Stimulated activated CD8-positive, alpha-beta memory T cell treated with anti-CD3 and anti-CD28 coated beads, Interleukin-12 subunit alpha, Interleukin-12 subunit beta, amount 100 ng/mL, for 24 hours (primary cell): ENCODE results near the gene CDR2L.
"Not testable (repeated sequence)": the region's sequence is repeated elsewhere in the genome, so short reads cannot be mapped to it uniquely, and the experiment has no call there.

Experiments used
- DNase-seq: peaks from one replicate; pipeline ENCODE4 v3.0.0-alpha.2; 2020; ENCODE audit errors: extremely low read depth

The CDR2L gene

GRCh38 chr17:75011401-75012095 is 24.1 kb downstream of the CDR2L start:
- no peak for DNase-seq

DNA sequence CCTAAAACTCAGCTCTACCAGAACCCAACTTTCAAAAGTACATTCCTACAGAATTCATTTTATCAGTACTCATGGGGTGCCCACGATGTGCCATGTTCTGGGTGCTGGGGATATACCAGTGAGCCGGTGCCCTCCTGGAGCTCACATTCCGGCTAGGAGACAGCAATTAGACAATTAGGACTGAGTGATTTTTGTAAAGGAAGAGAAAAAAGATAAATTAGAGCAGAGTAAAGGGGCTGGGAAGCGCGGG is 24.6 kb downstream of the CDR2L start:
- DNase-seq, result no peak

DNA sequence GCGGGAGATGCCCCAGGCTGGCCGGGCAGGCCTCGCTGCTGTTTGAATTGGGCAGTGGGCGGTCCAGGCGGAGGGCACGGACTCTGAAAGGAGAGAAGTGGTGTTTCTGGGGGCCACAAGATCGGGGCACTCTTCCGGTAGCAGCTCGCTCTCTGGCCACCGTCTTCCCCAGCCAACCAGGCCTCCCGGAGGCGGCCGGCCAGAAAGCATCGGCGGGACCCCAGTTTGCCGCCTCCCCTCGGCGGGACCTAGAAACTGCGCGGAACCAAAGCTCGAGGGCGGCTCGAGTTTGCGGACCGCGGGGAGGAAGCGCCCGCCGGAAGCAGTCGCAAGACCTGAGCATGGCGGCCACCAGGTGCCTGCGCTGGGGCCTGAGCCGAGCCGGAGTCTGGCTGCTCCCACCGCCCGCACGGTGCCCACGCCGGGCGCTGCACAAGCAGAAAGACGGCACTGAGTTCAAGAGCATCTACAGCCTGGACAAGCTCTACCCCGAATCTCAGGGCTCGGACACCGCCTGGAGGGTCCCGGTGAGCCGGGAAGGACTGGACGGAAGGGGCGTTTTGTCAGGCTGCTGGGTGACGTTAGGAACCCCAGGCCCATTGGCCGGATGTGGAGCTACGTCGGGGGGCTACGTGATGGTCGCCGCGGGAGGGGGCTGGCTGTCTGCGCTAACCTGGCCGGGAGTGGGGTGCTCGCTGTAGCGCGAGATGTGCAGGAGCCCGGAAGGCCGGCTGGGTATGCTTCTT is 25.1 kb downstream of the CDR2L start, which contains the start of gene MRPL58:
Gene MRPL58, plus strand, starts transcription at position 325 of the 746 bp plus-strand sequence. Its CDS starts 17 bp downstream, at position 342.
- peak; percentile 60 for DNase-seq

DNA sequence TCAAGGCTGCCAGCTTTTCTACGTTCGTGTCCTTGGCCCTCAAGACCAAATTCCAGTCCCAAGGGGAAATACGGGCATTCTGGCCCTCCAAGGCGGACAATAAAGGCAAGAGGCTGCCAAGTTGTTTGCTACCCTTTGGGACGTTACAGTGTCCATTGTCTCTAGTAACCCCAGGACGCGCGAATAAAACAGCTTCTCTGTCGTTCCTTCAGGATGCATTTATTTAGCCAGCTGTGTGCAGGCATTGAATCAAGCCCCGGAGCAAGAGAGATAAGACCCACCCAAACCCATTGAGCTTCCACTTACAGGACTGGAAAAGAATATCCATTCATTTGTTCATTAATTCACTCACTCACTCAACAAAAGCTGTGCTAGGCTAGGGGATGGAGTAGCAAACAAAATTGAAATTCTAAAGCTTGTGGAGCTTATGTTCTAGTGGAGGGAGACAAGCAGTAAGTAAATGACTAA is 25.7 kb downstream of the CDR2L start:
- DNase-seq, result no peak

DNA sequence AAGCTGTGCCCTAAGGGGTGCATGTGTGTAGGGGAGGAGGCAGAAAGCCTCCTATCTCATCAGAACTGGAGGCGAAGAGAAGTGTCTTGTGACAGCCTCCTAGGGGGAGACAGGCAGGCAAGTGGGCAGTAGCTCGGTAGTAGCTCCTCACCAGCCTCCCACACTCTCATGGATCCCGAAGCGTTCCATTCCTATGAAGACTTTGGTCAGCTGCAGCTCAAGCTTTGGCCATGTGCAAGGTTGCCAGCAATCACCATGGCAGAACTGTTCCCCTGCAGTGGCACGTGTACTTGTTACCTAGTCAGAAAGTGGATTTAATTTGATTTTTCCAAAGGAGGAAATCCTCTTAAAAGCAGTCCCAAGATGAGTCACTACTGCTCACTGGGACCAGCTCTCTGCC is 31.7 kb downstream of the CDR2L start:
- no peak for DNase-seq

- no peak for DNase-seq
Observed at GRCh38 chr17:75019710-75020109, 32.3 kb downstream of the CDR2L start.

- no peak for DNase-seq
Observed at GRCh38 chr17:75020331-75021110, 33.1 kb downstream of the CDR2L start.

DNA sequence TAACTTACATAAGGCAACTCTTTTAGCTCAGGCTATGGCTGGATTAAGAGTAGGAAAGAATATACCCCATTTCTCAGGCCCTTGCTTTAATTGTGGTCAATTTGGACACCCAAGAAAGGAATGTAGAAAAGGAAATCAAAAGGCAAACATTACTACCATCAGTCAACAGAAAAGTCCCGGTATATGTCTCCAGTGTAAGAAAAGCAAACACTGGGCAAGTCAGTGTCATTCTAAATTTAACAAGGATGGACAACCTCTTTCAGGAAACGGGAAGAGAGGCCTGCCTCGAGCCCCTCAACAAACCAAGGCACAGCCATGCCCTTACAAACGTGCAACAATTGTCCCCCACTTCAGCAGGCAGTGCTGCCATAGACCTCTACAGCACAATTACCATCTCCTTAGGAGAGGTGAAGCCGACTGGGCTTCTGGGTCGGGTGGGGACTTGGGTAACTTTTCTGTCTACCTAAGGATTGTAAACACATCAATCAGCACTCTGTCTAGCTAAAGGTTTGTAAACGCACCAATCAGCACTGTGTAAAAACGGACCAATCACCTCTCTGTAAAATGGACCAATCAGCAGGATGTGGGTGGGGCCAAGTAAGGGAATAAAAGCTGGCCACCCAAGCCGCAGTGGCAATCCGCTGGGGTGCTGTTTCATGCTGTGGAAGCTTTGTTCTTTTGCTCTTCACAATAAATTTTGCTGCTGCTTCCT is 37.4 kb downstream of the CDR2L start:
- DNase-seq, result no peak

DNA sequence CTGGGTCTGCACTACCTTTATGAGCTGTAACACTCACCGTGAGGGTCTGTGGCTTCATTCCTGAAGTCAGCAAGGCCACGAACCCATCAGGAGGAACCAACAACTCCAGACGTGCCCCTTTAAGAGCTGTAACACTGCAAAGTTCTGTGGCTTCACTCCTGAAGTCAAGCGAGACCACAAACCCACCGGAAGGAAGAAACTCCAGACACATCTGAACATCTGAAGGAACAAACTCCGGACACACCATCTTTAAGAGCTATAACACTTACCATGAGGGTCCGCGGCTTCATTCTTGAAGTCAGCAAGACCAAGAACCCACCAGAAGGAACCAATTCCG is 37.9 kb downstream of the CDR2L start:
- DNase-seq, result not testable (repeated sequence)

GRCh38 chr17:75026650-75027049 is 39.2 kb downstream of the CDR2L start:
- not testable (repeated sequence) for DNase-seq

GRCh38 chr17:75030161-75030560 is 42.7 kb downstream of the CDR2L start:
- no peak for DNase-seq

DNA sequence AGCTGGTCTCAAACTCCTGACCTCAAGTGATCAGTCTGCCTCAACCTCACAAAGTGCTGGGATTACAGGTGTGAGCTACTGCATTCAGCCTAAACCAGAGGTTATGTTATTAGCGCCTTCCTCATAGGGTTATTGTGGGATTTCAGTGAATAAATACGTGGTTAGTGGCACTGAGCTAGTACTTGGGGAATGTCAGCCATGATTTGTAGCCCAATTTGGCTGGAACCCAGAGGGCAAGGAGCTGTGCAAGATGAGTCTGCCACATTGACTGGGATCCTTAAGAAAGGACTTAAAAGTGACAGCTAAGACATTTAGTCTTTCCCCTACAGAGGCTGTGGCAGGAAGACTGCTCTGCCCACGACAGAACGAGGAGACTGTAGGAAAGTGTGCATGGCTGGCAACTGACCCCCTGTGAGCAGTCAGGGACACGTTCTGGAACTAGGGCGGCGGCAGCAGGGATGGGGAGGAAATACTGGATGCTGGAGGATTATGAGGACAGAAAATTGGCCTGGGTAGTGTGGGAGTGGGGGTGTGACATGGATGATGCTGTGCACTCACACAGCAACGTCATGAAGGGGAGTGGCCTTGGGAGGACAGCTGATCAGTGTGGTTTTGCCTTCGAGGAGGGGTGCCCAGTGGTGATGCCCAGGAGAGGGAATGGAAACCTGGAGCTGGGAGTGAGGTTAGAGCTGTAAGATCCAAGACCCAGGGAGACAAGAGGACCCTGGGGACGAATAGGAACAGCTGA is 44.7 kb downstream of the CDR2L start:
- no peak for DNase-seq

GRCh38 chr17:75032720-75033280 is 45.4 kb downstream of the CDR2L start:
- DNase-seq, result no peak

DNA sequence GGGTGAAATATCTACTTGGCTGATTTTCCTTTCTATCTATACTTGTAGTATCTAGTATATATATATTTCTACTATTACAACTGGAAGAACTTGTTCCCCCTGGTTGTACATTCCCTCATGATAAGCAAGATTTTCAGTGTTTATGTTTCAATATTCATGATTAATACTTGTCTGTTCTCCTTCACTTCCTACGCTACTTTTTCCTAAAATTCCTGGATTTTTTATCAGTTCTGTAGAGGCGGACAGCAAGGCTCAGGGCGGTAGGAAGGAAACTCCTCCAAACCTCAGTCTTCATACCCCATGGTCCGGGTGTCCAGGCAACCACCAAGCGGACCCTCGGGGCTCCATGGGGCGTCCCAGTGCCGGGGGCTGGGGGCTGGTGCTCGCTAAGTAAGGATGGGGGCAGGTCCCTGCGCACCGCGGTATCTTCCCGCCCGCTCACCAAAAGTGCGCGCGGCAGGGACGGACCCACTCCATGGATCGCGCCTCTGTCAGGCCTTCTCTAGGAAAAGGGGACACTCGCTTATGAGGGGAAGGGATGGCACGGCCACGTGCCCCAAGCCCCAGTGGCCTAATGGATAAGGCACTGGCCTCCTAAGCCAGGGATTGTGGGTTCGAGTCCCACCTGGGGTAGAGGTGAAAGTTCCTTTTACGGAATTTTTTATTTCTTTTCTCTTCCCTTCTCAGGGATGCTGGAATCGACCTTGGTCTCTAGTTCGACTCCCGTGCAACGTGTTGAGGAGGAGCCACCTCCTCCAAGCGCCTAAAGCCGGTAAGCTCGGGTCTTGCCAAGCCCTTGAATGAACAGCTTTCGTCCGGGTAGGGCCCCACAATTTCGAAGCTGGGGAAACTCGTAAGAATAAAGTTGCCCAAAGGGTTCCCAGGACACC is 46.2 kb downstream of the CDR2L start:
- peak; percentile 68 for DNase-seq

GRCh38 chr17:75034236-75034908 is 46.9 kb downstream of the CDR2L start:
- peak; percentile 69 for DNase-seq

DNA sequence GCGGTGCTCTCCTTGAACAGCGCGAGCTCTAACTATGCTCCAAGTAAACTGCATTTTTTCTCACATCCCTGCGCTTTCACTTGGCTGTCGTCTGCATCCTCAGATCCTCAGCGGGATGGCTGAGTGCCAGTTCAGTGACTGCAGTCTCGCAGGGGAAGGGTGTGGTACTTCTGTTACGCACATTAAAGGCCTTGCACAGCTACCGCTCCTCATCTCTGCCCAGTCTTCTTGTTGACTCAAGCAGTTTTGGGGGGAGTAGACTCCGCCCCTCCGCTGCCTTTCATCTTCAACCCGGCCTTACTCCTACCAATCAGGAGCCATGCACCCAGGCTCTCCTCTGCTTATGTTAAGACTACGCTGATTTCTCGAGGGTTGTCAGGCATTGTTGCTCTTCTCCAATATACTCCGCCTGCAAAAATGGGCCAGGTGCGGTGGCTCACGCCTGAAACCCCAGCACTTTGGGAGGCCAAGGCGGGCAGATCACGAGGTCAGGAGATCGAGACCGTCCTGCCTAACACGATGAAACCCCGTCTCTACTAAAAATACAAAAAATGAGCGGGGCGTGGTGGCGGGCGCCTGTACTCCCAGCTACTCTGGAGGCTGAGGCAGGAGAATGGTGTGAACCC is 49.3 kb downstream of the CDR2L start:
- peak; percentile 39 for DNase-seq

DNA sequence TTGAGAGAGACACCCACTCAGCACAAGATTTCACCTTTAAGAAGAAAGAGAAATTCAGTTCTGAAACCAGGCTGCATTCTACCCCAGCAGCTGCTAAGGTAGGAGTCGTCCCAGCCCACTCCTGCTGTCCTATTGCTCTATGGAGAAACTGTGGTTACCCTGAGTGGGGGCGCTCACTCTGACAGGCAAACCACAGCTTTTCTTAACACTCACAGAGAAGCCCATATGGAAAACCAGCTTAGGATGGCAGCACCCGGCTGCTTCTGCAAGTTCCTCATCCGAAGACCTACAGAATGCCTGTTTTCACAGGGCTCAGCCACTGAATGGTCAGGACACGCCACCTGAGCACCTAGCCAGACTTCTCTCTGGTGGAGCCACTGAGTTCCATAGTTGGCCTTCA is 51.8 kb downstream of the CDR2L start:
- no peak for DNase-seq

GRCh38 chr17:75041656-75042280 is 54.3 kb downstream of the CDR2L start:
- no peak for DNase-seq

- DNase-seq, result not testable (repeated sequence)
Observed at GRCh38 chr17:75043789-75044188, 56.4 kb downstream of the CDR2L start.
